Epithelial cell of proximal tubule (primary cell): ENCODE results near the gene C6orf47. TPM values are rescaled to one million over a fixed set of nuclear protein-coding genes. Genes with fewer than 3 reads are reported as not detected.
"Not testable (repeated sequence)": the region's sequence is repeated elsewhere in the genome, so short reads cannot be mapped to it uniquely, and the experiment has no call there.

Experiments used
- DNase-seq: peaks from one replicate; pipeline ENCODE4 v3.0.0-alpha.2; 2011; ENCODE audit warnings: low read depth
- H3K4me3 ChIP-seq: 2 replicates; pipeline ENCODE4 v1.5.1; 2011; ENCODE audit warnings: low read depth, mild to moderate bottlenecking, low read length
- total RNA-seq: library from RNA; depleted of rRNA; stranded (reverse); fragments of >200 nt; gene quantifications from 2 replicates; pipeline ENCODE4 v1.2.3, GENCODE V29; 2015
- TF ChIP-seq, protein P1 (sequence below): conservative IDR thresholded peaks from 2 replicates; pipeline ENCODE4 v1.5.1; 2012; ENCODE audit warnings: low read depth, mild to moderate bottlenecking, low read length

Gene C6orf47, protein sequence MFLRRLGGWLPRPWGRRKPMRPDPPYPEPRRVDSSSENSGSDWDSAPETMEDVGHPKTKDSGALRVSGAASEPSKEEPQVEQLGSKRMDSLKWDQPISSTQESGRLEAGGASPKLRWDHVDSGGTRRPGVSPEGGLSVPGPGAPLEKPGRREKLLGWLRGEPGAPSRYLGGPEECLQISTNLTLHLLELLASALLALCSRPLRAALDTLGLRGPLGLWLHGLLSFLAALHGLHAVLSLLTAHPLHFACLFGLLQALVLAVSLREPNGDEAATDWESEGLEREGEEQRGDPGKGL
- 17.2 and 19.3 TPM in 2 replicates for total RNA-seq

DNA sequence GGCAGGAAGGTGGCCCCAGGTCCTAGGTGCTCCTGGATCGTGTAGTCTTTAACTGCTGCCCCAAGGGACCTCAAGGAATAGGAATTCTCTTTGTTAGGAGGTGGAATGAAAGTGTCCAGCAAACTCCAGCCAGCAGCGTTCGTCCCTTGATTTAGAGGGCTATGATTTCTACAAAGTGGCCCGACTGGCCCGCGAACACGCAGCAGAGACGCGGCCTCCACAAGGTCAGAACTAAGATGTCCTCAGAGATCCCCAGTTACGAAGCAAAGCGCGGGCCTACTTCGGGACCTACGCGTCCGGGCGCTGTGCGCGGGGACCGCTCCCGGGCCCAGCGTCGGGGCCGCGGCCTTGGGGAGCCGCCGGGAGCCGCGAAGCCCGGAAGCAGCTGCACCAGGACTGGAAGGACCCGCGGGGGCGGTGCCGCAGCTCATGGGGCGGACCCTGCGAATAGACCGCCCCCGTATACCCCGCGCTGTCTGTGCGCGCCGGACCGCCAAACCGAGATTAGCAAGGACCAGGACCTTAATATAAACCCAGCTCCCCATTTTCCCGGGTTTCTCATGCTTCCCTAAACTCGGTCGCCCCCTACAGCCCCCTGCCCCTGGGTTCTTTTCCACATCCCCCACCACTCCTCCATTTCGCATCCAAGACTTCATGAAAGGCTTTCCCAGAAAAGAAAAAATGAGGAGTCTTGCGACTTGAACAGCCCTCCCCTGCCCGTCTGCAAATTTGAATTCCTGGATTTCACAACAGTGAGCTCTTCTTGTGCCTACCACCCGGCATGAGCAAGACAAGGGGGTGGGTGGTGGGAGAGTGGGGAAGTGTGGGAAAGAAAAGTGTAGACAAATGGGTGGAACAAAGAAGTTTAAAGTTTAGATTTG, at the start of gene C6orf47:
C6orf47 (minus strand) TSS at position 398 of the 881 bp plus-strand sequence. CDS start 831 bp downstream, outside the sequence.
- peak within 1 kb of the TSS; percentile 85 for H3K4me3 ChIP-seq
- TF ChIP-seq, protein P1, sequence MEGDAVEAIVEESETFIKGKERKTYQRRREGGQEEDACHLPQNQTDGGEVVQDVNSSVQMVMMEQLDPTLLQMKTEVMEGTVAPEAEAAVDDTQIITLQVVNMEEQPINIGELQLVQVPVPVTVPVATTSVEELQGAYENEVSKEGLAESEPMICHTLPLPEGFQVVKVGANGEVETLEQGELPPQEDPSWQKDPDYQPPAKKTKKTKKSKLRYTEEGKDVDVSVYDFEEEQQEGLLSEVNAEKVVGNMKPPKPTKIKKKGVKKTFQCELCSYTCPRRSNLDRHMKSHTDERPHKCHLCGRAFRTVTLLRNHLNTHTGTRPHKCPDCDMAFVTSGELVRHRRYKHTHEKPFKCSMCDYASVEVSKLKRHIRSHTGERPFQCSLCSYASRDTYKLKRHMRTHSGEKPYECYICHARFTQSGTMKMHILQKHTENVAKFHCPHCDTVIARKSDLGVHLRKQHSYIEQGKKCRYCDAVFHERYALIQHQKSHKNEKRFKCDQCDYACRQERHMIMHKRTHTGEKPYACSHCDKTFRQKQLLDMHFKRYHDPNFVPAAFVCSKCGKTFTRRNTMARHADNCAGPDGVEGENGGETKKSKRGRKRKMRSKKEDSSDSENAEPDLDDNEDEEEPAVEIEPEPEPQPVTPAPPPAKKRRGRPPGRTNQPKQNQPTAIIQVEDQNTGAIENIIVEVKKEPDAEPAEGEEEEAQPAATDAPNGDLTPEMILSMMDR = no peak
- DNase-seq = no peak

DNA sequence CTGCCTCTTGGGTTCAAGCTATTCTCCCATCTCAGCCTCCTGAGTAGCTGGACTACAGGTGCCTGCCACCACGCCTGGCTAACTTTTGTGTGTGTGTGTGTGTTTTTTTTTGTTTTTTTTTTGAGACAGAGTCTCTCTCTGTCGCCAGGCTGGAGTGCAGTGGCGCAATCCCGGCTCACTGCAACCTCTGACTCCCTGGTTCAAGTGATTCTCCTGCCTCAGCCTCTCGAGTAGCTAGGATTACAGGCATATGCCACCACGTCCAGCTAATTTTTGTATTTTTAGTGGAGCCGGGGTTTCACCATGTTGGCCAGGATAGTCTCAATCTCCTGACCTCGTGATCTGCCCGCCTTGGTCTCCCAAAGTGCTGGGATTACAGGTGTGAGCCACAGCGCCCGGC, 48.6 kb upstream of the C6orf47 start:
- H3K4me3 ChIP-seq, DNase-seq: not testable (repeated sequence)

DNA sequence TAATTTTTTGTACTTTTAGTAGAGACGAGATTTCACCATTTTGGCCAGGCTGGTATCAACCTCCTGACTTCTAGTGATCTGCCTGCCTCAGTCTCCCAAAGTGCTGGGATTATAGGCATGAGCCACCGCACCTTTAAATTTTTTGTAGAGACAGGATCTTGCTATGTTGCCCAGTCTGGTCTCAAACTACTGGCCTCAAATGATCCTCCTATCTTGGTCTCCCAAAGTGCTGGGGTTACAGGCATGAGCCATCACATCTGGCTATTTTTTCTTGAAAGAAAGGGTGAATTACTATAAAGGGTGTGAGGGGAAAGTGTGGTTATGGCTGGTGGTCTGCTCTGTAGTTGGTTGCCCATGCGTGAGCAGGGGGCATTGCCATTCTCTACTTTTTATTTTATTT, 47.6 kb upstream of the C6orf47 start:
- DNase-seq = no peak
- H3K4me3 ChIP-seq = no peak overlapping the region
- TF ChIP-seq, protein P1 = no peak

DNA sequence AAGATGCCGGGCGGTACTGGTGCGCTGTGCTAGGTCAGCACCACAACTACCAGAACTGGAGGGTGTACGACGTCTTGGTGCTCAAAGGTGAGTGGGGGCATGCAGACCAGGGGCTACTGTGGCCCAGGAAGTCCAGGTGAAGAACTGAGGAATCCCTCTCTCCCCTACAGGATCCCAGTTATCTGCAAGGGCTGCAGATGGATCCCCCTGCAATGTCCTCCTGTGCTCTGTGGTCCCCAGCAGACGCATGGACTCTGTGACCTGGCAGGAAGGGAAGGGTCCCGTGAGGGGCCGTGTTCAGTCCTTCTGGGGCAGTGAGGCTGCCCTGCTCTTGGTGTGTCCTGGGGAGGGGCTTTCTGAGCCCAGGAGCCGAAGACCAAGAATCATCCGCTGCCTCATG, 47.1 kb upstream of the C6orf47 start:
- DNase-seq = no peak
- TF ChIP-seq, protein P1 = no peak
- no peak overlapping the region for H3K4me3 ChIP-seq

DNA sequence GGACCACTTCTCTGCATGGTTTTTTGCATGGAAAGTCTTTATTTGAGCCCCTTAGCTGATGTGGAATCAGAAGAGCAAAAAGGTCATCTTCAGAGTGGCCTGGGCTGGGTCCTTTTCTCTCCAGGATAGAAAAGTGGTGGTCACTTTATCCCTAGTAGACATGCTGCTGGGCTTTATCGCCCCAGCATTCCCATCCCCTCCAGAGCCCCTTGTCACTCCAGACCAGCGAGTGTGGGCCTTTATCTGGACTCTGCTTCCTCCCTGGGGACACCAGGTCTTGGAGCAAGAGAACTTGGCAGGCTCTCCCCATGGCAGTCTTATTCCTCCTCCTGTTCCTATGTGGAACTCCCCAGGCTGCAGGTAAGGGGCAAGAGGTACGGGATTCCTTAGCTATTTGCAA, 46.0 kb upstream of the C6orf47 start, which contains the start of gene LY6G6F:
LY6G6F (plus strand) TSS at position 268 of the 400 bp plus-strand sequence; CDS start at position 309, 41 bp downstream.
- H3K4me3 ChIP-seq = no peak within 1 kb of the TSS
- no peak for DNase-seq
- TF ChIP-seq, protein P1 = no peak

DNA sequence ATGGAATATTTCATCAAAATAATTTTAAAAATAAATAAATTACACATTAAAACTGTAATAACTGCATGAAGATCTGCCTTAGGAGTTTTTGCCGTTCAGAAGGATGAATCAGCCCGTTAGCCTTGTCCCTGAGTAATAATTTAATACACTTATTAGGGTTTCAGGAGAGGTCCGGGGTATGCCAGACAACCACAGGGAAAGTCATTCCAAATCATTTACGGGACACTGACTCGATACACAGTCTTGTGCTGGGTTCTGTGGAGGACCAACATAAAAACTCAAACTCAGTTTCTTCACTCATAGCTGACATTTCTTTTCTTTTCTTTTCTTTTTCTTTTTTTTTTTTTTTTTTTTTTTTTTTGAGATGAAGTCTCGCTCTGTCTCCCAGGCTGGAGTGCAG, 45.4 kb upstream of the C6orf47 start:
- TF ChIP-seq, protein P1 = no peak
- DNase-seq = no peak
- H3K4me3 ChIP-seq = no peak overlapping the region
